ENCODE results near the gene ZNF202.

- TF ChIP-seq, protein P1, sequence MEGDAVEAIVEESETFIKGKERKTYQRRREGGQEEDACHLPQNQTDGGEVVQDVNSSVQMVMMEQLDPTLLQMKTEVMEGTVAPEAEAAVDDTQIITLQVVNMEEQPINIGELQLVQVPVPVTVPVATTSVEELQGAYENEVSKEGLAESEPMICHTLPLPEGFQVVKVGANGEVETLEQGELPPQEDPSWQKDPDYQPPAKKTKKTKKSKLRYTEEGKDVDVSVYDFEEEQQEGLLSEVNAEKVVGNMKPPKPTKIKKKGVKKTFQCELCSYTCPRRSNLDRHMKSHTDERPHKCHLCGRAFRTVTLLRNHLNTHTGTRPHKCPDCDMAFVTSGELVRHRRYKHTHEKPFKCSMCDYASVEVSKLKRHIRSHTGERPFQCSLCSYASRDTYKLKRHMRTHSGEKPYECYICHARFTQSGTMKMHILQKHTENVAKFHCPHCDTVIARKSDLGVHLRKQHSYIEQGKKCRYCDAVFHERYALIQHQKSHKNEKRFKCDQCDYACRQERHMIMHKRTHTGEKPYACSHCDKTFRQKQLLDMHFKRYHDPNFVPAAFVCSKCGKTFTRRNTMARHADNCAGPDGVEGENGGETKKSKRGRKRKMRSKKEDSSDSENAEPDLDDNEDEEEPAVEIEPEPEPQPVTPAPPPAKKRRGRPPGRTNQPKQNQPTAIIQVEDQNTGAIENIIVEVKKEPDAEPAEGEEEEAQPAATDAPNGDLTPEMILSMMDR (IDR thresholded peaks at IDR 0.05; ENCODE audit: low read length): no peak
- no peak for TF ChIP-seq EZH2 (IDR thresholded peaks at IDR 0.05; ENCODE audit: borderline replicate concordance, low read length)
These were observed 58.6 kb downstream of the ZNF202 start for GRCh38 chr11:123682696-123683410.
